ENCODE measurements around the gene SPDYE4.
A peak's percentile ranks its signal among the peaks of the same experiment; 100 is the strongest.

The SPDYE4 gene

GRCh38 chr17:8792646-8793045 lies 34.3 kb upstream of the SPDYE4 start:
- FAIRE-seq, result no peak
- TF ChIP-seq CTCF (IDR thresholded peaks at IDR 0.05; ENCODE audit: insufficient read depth, missing control alignments), result no peak
- DNase-seq (ENCODE audit: insufficient read length, low spot score), result no peak

GRCh38 chr17:8791910-8792270 lies 33.5 kb upstream of the SPDYE4 start:
- FAIRE-seq, result no peak
- DNase-seq (ENCODE audit: insufficient read length, low spot score), result no peak
- TF ChIP-seq CTCF (IDR thresholded peaks at IDR 0.05; ENCODE audit: insufficient read depth, missing control alignments), result no peak

- FAIRE-seq (no peak), DNase-seq (ENCODE audit: insufficient read length, low spot score) (no peak)
- TF ChIP-seq CTCF (IDR thresholded peaks at IDR 0.05; ENCODE audit: insufficient read depth, missing control alignments), result no peak
Observed at GRCh38 chr17:8791248-8791909, 33.0 kb upstream of the SPDYE4 start.

- no peak for FAIRE-seq
- no peak for DNase-seq (ENCODE audit: insufficient read length, low spot score)
- TF ChIP-seq CTCF (IDR thresholded peaks at IDR 0.05; ENCODE audit: insufficient read depth, missing control alignments), result no peak
Observed at GRCh38 chr17:8789743-8790142, 31.4 kb upstream of the SPDYE4 start.

- no peak for FAIRE-seq
- TF ChIP-seq CTCF (IDR thresholded peaks at IDR 0.05; ENCODE audit: insufficient read depth, missing control alignments), result no peak
- DNase-seq (ENCODE audit: insufficient read length, low spot score), result no peak
Observed at GRCh38 chr17:8788998-8789397, 30.7 kb upstream of the SPDYE4 start.

GRCh38 chr17:8785547-8786413 lies 27.4 kb upstream of the SPDYE4 start:
- DNase-seq (ENCODE audit: insufficient read length, low spot score), result no peak
- TF ChIP-seq CTCF (IDR thresholded peaks at IDR 0.05; ENCODE audit: insufficient read depth, missing control alignments), result peak; percentile 54
- FAIRE-seq, result no peak

GRCh38 chr17:8782176-8782575 lies 23.8 kb upstream of the SPDYE4 start:
- FAIRE-seq, result no peak
- no peak for TF ChIP-seq CTCF (IDR thresholded peaks at IDR 0.05; ENCODE audit: insufficient read depth, missing control alignments)
- DNase-seq (ENCODE audit: insufficient read length, low spot score), result no peak
